H9 (cell line): ENCODE results near the gene TAS1R1. TPM values are rescaled to one million over a fixed set of nuclear protein-coding genes. Genes with fewer than 3 reads are reported as not detected.

ENCODE experiments used
- DNase-seq: peaks from one replicate; pipeline ENCODE4 v3.0.0-alpha.2; 2017
- H2AFZ ChIP-seq: one replicate; pipeline ENCODE4 v1.6.1; 2013; ENCODE audit warnings: mild to moderate bottlenecking, low read length, control low read depth, moderate library complexity
- H2AK5ac ChIP-seq: 2 replicates; pipeline ENCODE4 v1.6.1; 2013; ENCODE audit warnings: low read length, control low read depth, mixed read lengths; ENCODE audit not compliant: insufficient read length
- H2BK120ac ChIP-seq: one replicate; pipeline ENCODE4 v1.6.1; 2013; ENCODE audit warnings: low read depth, mild to moderate bottlenecking, low read length, control low read depth, inconsistent platforms; ENCODE audit not compliant: poor library complexity, severe bottlenecking
- H2BK12ac ChIP-seq: 2 replicates; pipeline ENCODE4 v1.6.1; 2013; ENCODE audit warnings: low read length, control low read depth, mixed read lengths, low read depth; ENCODE audit not compliant: insufficient read length
- H2BK15ac ChIP-seq: 2 replicates; pipeline ENCODE4 v1.6.1; 2013; ENCODE audit warnings: low read depth, low read length, control low read depth
- H2BK20ac ChIP-seq: one replicate; pipeline ENCODE4 v1.6.1; 2013; ENCODE audit warnings: low read depth, mild to moderate bottlenecking, low read length, control low read depth, inconsistent platforms; ENCODE audit not compliant: poor library complexity, severe bottlenecking
- H2BK5ac ChIP-seq: 2 replicates; pipeline ENCODE4 v1.6.1; 2013; ENCODE audit warnings: low read length, control low read depth, mixed read lengths; ENCODE audit not compliant: insufficient read length
- H3K14ac ChIP-seq: 2 replicates; pipeline ENCODE4 v1.6.1; 2013; ENCODE audit warnings: low read length, control low read depth; ENCODE audit not compliant: insufficient read depth
- H3K18ac ChIP-seq: 2 replicates; pipeline ENCODE4 v1.6.1; 2013; ENCODE audit warnings: low read depth, mild to moderate bottlenecking, mixed read lengths, low read length, control low read depth; ENCODE audit not compliant: insufficient read length
- H3K23ac ChIP-seq: 2 replicates; pipeline ENCODE4 v1.6.1; 2013; ENCODE audit warnings: low read length, control low read depth, mixed read lengths, low read depth; ENCODE audit not compliant: insufficient read length
- H3K23me2 ChIP-seq: 2 replicates; pipeline ENCODE4 v1.6.1; 2013; ENCODE audit warnings: low read depth, mild to moderate bottlenecking, mixed read lengths, low read length, control low read depth; ENCODE audit not compliant: insufficient read length, poor library complexity, severe bottlenecking
- H3K27ac ChIP-seq: 2 replicates; pipeline ENCODE4 v1.5.1; 2013; ENCODE audit warnings: low read length, control low read depth, mixed read lengths, low read depth; ENCODE audit not compliant: insufficient read length
- H3K27me3 ChIP-seq: 2 replicates; pipeline ENCODE4 v1.6.1; 2013; ENCODE audit warnings: low read length, control low read depth, inconsistent platforms; ENCODE audit not compliant: insufficient read depth
- H3K4ac ChIP-seq: 2 replicates; pipeline ENCODE4 v1.6.1; 2013; ENCODE audit warnings: low read depth, mild to moderate bottlenecking, control low read depth, inconsistent platforms, low read length, moderate library complexity
- H3K4me1 ChIP-seq: 2 replicates; pipeline ENCODE4 v1.6.1; 2013; ENCODE audit warnings: low read length, control low read depth, inconsistent platforms; ENCODE audit not compliant: insufficient read depth
- H3K4me2 ChIP-seq: 2 replicates; pipeline ENCODE4 v1.6.1; 2013; ENCODE audit warnings: low read length, control low read depth, mixed read lengths; ENCODE audit not compliant: insufficient read length, insufficient read depth
- H3K56ac ChIP-seq: 2 replicates; pipeline ENCODE4 v1.6.1; 2013; ENCODE audit warnings: low read depth, mild to moderate bottlenecking, mixed read lengths, low read length, control low read depth; ENCODE audit not compliant: insufficient read length
- H3K79me1 ChIP-seq: 2 replicates; pipeline ENCODE4 v1.6.1; 2013; ENCODE audit warnings: low read depth, mild to moderate bottlenecking, moderate library complexity, low read length, control low read depth, inconsistent platforms; ENCODE audit not compliant: insufficient read depth, poor library complexity, severe bottlenecking
- H3K79me2 ChIP-seq: 2 replicates; pipeline ENCODE4 v1.6.1; 2013; ENCODE audit warnings: low read length, control low read depth, inconsistent platforms; ENCODE audit not compliant: insufficient read depth
- H3K9ac ChIP-seq: 2 replicates; pipeline ENCODE4 v1.6.1; 2013; ENCODE audit warnings: low read length, control low read depth, mixed read lengths; ENCODE audit not compliant: insufficient read length; ENCODE audit errors: extremely low read depth
- H3K9me3 ChIP-seq: one replicate; pipeline ENCODE4 v1.6.1; 2013; ENCODE audit warnings: low read depth, low read length, inconsistent platforms; ENCODE audit not compliant: control insufficient read depth
- H3T11ph ChIP-seq: one replicate; pipeline ENCODE4 v1.6.1; 2013; ENCODE audit warnings: mild to moderate bottlenecking, low read length, control low read depth, inconsistent platforms
- H4K20me1 ChIP-seq: one replicate; pipeline ENCODE4 v1.6.1; 2013; ENCODE audit not compliant: control insufficient read depth, insufficient read length, insufficient read depth
- H4K5ac ChIP-seq: 2 replicates; pipeline ENCODE4 v1.6.1; 2013; ENCODE audit warnings: low read depth, mild to moderate bottlenecking, mixed read lengths, low read length, control low read depth; ENCODE audit not compliant: insufficient read length
- H4K8ac ChIP-seq: replicated peaks from 2 replicates; pipeline ENCODE4 v1.6.1; 2013; ENCODE audit warnings: low read length, control low read depth, mixed read lengths, low read depth; ENCODE audit not compliant: insufficient read length
- H4K91ac ChIP-seq: 2 replicates; pipeline ENCODE4 v1.6.1; 2013; ENCODE audit warnings: low read depth, mild to moderate bottlenecking, moderate library complexity, mixed read lengths, low read length, control low read depth; ENCODE audit not compliant: insufficient read length
- H3K27ac Mint-ChIP-seq, 3 experiments: 2 replicates in 2 of 3; 3 replicates in 1 of 3; pipeline ENCODE4 v1.8.0; 2020 to 2021; ENCODE audit warnings: mixed read lengths in 3 of 3, mild to moderate bottlenecking in 1 of 3, moderate library complexity in 1 of 3
- H3K27me3 Mint-ChIP-seq: 2 replicates; pipeline ENCODE4 v1.8.0; 2021; ENCODE audit warnings: low read depth, mild to moderate bottlenecking, moderate library complexity, mixed read lengths
- H3K36me3 Mint-ChIP-seq, 3 experiments: 2 replicates in 2 of 3; 3 replicates in 1 of 3; pipeline ENCODE4 v1.8.0; 2020 to 2021; ENCODE audit warnings: low read depth in 3 of 3, mixed read lengths in 3 of 3; ENCODE audit not compliant: insufficient read depth in 1 of 3
- H3K4me1 Mint-ChIP-seq, 2 experiments: 2 replicates each; pipeline ENCODE4 v1.8.0; 2020; ENCODE audit warnings: mixed read lengths in 2 of 2
- H3K4me3 Mint-ChIP-seq, 2 experiments: 2 replicates in 1 of 2; 3 replicates in 1 of 2; pipeline ENCODE4 v1.8.0; 2020 to 2021; ENCODE audit warnings: mild to moderate bottlenecking in 2 of 2, mixed read lengths in 2 of 2, moderate library complexity in 1 of 2
- H3K9me3 Mint-ChIP-seq, 2 experiments: 2 replicates in 1 of 2; 3 replicates in 1 of 2; pipeline ENCODE4 v1.8.0; 2020; ENCODE audit warnings: mild to moderate bottlenecking in 2 of 2, mixed read lengths in 2 of 2, moderate library complexity in 1 of 2
- whole genome bisulfite sequencing: extraction: QIAGEN DNeasy Blood & Tissue Kit; methylation state at CpG from one replicate; pipeline ENCODE4 v1.1.7; 2013; ENCODE audit warnings: missing lambda C conversion rate, low lambda C conversion rate, mixed read lengths; ENCODE audit not compliant: insufficient read length; ENCODE audit errors: extremely low coverage; 5-methylcytosine and 5-hydroxymethylcytosine counted together
- total RNA-seq: library from RNA; stranded (reverse); gene quantifications from 2 replicates; pipeline ENCODE4 v1.2.1, GENCODE V29; 2021
- TF ChIP-seq, protein P1 (sequence below): fragments of 200-600 bp; sonication (generic); conservative IDR thresholded peaks from 3 replicates; pipeline ENCODE4 v1.8.0; 2021; ENCODE audit warnings: antibody characterized with exemption, mild to moderate bottlenecking

TAS1R1 gene
- total RNA-seq, 1 experiment from 2014 or later = not detected

- no peak overlapping the region for H3K9ac ChIP-seq
- no peak overlapping the region for H2AK5ac ChIP-seq
- no peaks in the 10 kb centered on the region for H3K36me3 Mint-ChIP-seq
- WGBS = no CpG with 5 or more reads among the region's 12 CpGs
- no peaks in the 10 kb centered on the region for H4K20me1 ChIP-seq
- 0 out of 2 replicates have a peak, but pooled peaks cover 2% of the 10 kb centered on the region for H3K27me3 ChIP-seq
- no peak overlapping the region for H2BK15ac ChIP-seq
- DNase-seq = no peak
- no peaks in the 10 kb centered on the region for H3K79me2 ChIP-seq
- no peak overlapping the region for H3K27ac Mint-ChIP-seq
- no peak overlapping the region for H2BK12ac ChIP-seq
- H4K5ac ChIP-seq = no peak overlapping the region
- no peak overlapping the region for H3K56ac ChIP-seq
- no peak overlapping the region for H4K91ac ChIP-seq
- no peak overlapping the region for H2BK20ac ChIP-seq
- H3K4me1 Mint-ChIP-seq = peaks cover 6 to 8% of the 10 kb centered on the region in 2 experiments
- no peak overlapping the region; the same call in 1 of the 2 replicates for H3K14ac ChIP-seq
- H3K4me3 Mint-ChIP-seq = no peak overlapping the region; a peak in 1 of 5 replicates
- TF ChIP-seq, protein P1, sequence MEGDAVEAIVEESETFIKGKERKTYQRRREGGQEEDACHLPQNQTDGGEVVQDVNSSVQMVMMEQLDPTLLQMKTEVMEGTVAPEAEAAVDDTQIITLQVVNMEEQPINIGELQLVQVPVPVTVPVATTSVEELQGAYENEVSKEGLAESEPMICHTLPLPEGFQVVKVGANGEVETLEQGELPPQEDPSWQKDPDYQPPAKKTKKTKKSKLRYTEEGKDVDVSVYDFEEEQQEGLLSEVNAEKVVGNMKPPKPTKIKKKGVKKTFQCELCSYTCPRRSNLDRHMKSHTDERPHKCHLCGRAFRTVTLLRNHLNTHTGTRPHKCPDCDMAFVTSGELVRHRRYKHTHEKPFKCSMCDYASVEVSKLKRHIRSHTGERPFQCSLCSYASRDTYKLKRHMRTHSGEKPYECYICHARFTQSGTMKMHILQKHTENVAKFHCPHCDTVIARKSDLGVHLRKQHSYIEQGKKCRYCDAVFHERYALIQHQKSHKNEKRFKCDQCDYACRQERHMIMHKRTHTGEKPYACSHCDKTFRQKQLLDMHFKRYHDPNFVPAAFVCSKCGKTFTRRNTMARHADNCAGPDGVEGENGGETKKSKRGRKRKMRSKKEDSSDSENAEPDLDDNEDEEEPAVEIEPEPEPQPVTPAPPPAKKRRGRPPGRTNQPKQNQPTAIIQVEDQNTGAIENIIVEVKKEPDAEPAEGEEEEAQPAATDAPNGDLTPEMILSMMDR = no peak
- no peaks in the 10 kb centered on the region for H3K23me2 ChIP-seq
- H3K27me3 Mint-ChIP-seq = peaks cover 64% of the 10 kb centered on the region
- H4K8ac ChIP-seq = no peak overlapping the region
- H3K79me1 ChIP-seq = no peaks in the 10 kb centered on the region
- H3K9me3 ChIP-seq = no peaks in the 10 kb centered on the region
- H3K18ac ChIP-seq = no peak overlapping the region
- no peak overlapping the region for H3K23ac ChIP-seq
- H2BK120ac ChIP-seq = no peak overlapping the region
- no peak overlapping the region for H2AFZ ChIP-seq
- no peak overlapping the region for H2BK5ac ChIP-seq
- H3K4me2 ChIP-seq = no peak overlapping the region
- peaks cover 4% of the 10 kb centered on the region in 2 experiments; a peak in 2 of 5 replicates for H3K9me3 Mint-ChIP-seq
- no peaks in the 10 kb centered on the region; the same call in 1 of the 2 replicates for H3K4me1 ChIP-seq
- no peak overlapping the region for H3K27ac ChIP-seq
- H3K4ac ChIP-seq = no peak overlapping the region
- no peak overlapping the region for H3T11ph ChIP-seq
Observed at GRCh38 chr1:6572653-6573383, 17.7 kb downstream of the TAS1R1 start.
